OCI-LY1 (cell line): ENCODE data around the gene C3orf22.

ENCODE experiments used
- H2AFZ ChIP-seq: fragments of 200-600 bp; sonication (generic), shearing (Covaris generic); 2 replicates; pipeline ENCODE4 v1.6.0; 2014; ENCODE audit warnings: antibody characterized with exemption, mild to moderate bottlenecking, low read length
- H3F3A ChIP-seq: fragments of 200-600 bp; sonication (generic), shearing (Covaris generic); 2 replicates; pipeline ENCODE4 v1.6.0; 2014; ENCODE audit warnings: mild to moderate bottlenecking, antibody characterized with exemption, low read length, moderate library complexity; ENCODE audit not compliant: insufficient read depth
- H3K27ac ChIP-seq: fragments of 200-600 bp; sonication (generic); 2 replicates; pipeline ENCODE4 v1.5.1; 2014; ENCODE audit warnings: low read length, mixed run types, mild to moderate bottlenecking, low read depth; ENCODE audit not compliant: poor library complexity, severe bottlenecking
- H3K27me3 ChIP-seq: fragments of 200-600 bp; sonication (generic); 2 replicates; pipeline ENCODE4 v1.6.0; 2014; ENCODE audit warnings: antibody characterized with exemption, mild to moderate bottlenecking, low read length, moderate library complexity; ENCODE audit not compliant: insufficient read depth
- H3K36me3 ChIP-seq: fragments of 200-600 bp; sonication (generic); 2 replicates; pipeline ENCODE4 v1.6.1; 2014; ENCODE audit warnings: mild to moderate bottlenecking, antibody characterized with exemption, low read length, moderate library complexity, mixed read lengths; ENCODE audit not compliant: insufficient read depth
- H3K4me1 ChIP-seq: fragments of 200-600 bp; sonication (generic); 2 replicates; pipeline ENCODE4 v1.5.1; 2014; ENCODE audit warnings: mild to moderate bottlenecking, low read length, moderate library complexity; ENCODE audit not compliant: insufficient read depth, severe bottlenecking
- H3K4me2 ChIP-seq: fragments of 200-600 bp; sonication (generic), shearing (Covaris generic); 2 replicates; pipeline ENCODE4 v1.6.1; 2014; ENCODE audit warnings: low read length
- H3K4me3 ChIP-seq: fragments of 200-600 bp; sonication (generic); 2 replicates; pipeline ENCODE4 v1.5.1; 2014; ENCODE audit warnings: low read length, low read depth, mild to moderate bottlenecking, mixed read lengths; ENCODE audit not compliant: poor library complexity, severe bottlenecking
- H3K79me2 ChIP-seq: fragments of 200-600 bp; shearing (Covaris generic); 2 replicates; pipeline ENCODE4 v1.6.1; 2016; ENCODE audit warnings: mixed run types, low read length, mixed read lengths; ENCODE audit not compliant: insufficient read depth
- H3K9ac ChIP-seq: fragments of 200-600 bp; sonication (generic), shearing (Covaris generic); 2 replicates; pipeline ENCODE4 v1.6.1; 2014; ENCODE audit warnings: mild to moderate bottlenecking, low read length, mixed read lengths
- H3K9me2 ChIP-seq: fragments of 200-600 bp; sonication (generic), shearing (Covaris generic); 2 replicates; pipeline ENCODE4 v1.6.1; 2014; ENCODE audit warnings: low read depth, mild to moderate bottlenecking, low read length, mixed read lengths
- H3K9me3 ChIP-seq: fragments of 200-600 bp; shearing (Covaris generic); 2 replicates; pipeline ENCODE4 v1.6.1; 2014; ENCODE audit warnings: low read length, mixed read lengths
- H4K20me1 ChIP-seq: fragments of 200-600 bp; sonication (generic), shearing (Covaris generic); 2 replicates; pipeline ENCODE4 v1.6.0; 2016; ENCODE audit warnings: mild to moderate bottlenecking, low read length; ENCODE audit not compliant: insufficient read depth
- CTCF ChIP-seq: fragments of 200-600 bp; sonication (generic), shearing (Covaris generic); IDR thresholded peaks from 2 replicates; pipeline ENCODE4 v1.5.1; 2017; ENCODE audit warnings: mild to moderate bottlenecking, antibody characterized with exemption, low read length, moderate library complexity, mixed read lengths
- EZH2 ChIP-seq: fragments of 200-600 bp; sonication (generic), shearing (Covaris generic); IDR thresholded peaks from 2 replicates; pipeline ENCODE4 v1.8.0; 2017; ENCODE audit warnings: borderline replicate concordance, mixed run types, mild to moderate bottlenecking, antibody characterized with exemption, low read length, moderate library complexity, mixed read lengths

Gene C3orf22

GRCh38 chr3:126582311-126582710 is 23.6 kb upstream of the C3orf22 start:
- no peaks in the 10 kb centered on the region for H3K79me2 ChIP-seq
- no peaks in the 10 kb centered on the region for H3K36me3 ChIP-seq
- H3K4me1 ChIP-seq, result no peaks in the 10 kb centered on the region
- no peaks in the 10 kb centered on the region for H3K9me3 ChIP-seq
- no peak for TF ChIP-seq CTCF
- no peak for TF ChIP-seq EZH2
- no peak overlapping the region for H3K27ac ChIP-seq
- H3F3A ChIP-seq, result no peaks in the 10 kb centered on the region
- no peak overlapping the region for H3K9ac ChIP-seq
- H2AFZ ChIP-seq, result no peak overlapping the region
- no peak overlapping the region for H3K4me3 ChIP-seq
- no peaks in the 10 kb centered on the region for H4K20me1 ChIP-seq
- H3K4me2 ChIP-seq, result no peak overlapping the region
- H3K9me2 ChIP-seq, result no peaks in the 10 kb centered on the region
- H3K27me3 ChIP-seq, result no peaks in the 10 kb centered on the region

GRCh38 chr3:126581569-126581968 is 22.8 kb upstream of the C3orf22 start:
- no peak overlapping the region for H3K27ac ChIP-seq
- no peaks in the 10 kb centered on the region for H3K9me3 ChIP-seq
- no peak overlapping the region for H3K9ac ChIP-seq
- no peaks in the 10 kb centered on the region for H3F3A ChIP-seq
- H3K9me2 ChIP-seq, result no peaks in the 10 kb centered on the region
- no peak overlapping the region for H3K4me3 ChIP-seq
- TF ChIP-seq CTCF, result no peak
- no peak for TF ChIP-seq EZH2
- no peaks in the 10 kb centered on the region for H3K36me3 ChIP-seq
- H3K79me2 ChIP-seq, result no peaks in the 10 kb centered on the region
- H3K27me3 ChIP-seq, result no peaks in the 10 kb centered on the region
- no peaks in the 10 kb centered on the region for H4K20me1 ChIP-seq
- no peak overlapping the region for H2AFZ ChIP-seq
- no peak overlapping the region for H3K4me2 ChIP-seq
- no peaks in the 10 kb centered on the region for H3K4me1 ChIP-seq

- no peaks in the 10 kb centered on the region for H3K9me3 ChIP-seq
- no peak overlapping the region for H3K4me2 ChIP-seq
- H3K36me3 ChIP-seq, result no peaks in the 10 kb centered on the region
- no peaks in the 10 kb centered on the region for H3K27me3 ChIP-seq
- no peak overlapping the region for H3K27ac ChIP-seq
- H3F3A ChIP-seq, result no peaks in the 10 kb centered on the region
- H2AFZ ChIP-seq, result no peak overlapping the region
- H3K79me2 ChIP-seq, result no peaks in the 10 kb centered on the region
- no peak overlapping the region for H3K4me3 ChIP-seq
- TF ChIP-seq EZH2, result no peak
- TF ChIP-seq CTCF, result no peak
- no peaks in the 10 kb centered on the region for H4K20me1 ChIP-seq
- no peak overlapping the region for H3K9ac ChIP-seq
- no peaks in the 10 kb centered on the region for H3K4me1 ChIP-seq
- H3K9me2 ChIP-seq, result no peaks in the 10 kb centered on the region
Measured at GRCh38 chr3:126580746-126581145, 22.0 kb upstream of the C3orf22 start.
